ENCODE results near the gene JPH4. TPM values are rescaled to one million over a fixed set of nuclear protein-coding genes. Genes with fewer than 3 reads are reported as not detected.

JPH4 gene
- total RNA-seq, 1 experiment from 2014 or later: 0.15 TPM

DNA sequence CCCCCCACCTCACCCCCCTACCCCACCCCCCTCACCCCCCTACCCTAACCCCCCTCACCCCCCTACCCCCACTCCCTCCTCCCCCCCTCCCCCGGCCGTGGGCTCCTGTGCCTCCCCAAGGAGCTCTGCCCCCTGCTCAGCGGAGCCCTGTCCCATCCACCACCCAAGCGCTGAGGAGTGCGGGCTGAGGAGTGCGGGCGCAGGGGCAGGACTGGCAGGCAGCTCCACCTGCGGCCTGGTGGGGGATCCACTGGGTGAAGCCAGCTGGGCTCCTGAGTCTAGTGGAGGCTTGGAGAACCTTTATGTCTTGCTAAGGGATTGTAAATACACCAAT is 2.3 kb upstream of the JPH4 start:
- Histone ChIP-seq H3K36me3 (ENCODE audit: control insufficient read depth in 1 of 2, insufficient read depth in 2 of 2, low read length in 2 of 2) (no peaks in the 10 kb centered on the region), H3K9me3 (ENCODE audit: control insufficient read depth in 1 of 2, insufficient read depth in 1 of 2, low read depth in 1 of 2, low read length in 2 of 2) (no peaks in the 10 kb centered on the region), H3K27me3 (ENCODE audit: insufficient read depth, low read length) (no peaks in the 10 kb centered on the region), H3K4me3 (replicated peaks in 1 of 2; ENCODE audit: low read depth in 1 of 2, low read length in 2 of 2) (no peak overlapping the region), H2AFZ (ENCODE audit: low read depth, low read length, poor library complexity, severe bottlenecking) (no peak overlapping the region), H3K79me2 (ENCODE audit: insufficient read depth, low read length) (no peaks in the 10 kb centered on the region), H3K27ac (ENCODE audit: low read depth, low read length) (no peak overlapping the region), H4K20me1 (ENCODE audit: insufficient read depth) (no peaks in the 10 kb centered on the region), H3K4me1 (ENCODE audit: control insufficient read depth in 1 of 2, insufficient read depth in 2 of 2, low read length in 2 of 2) (no peaks in the 10 kb centered on the region), H3K9ac (ENCODE audit: low read length) (no peak overlapping the region), H3K9me2 (ENCODE audit: insufficient read depth) (no peaks in the 10 kb centered on the region), H3K4me2 (ENCODE audit: low read length) (no peak overlapping the region)
- ChIA-PET RAD21 (ENCODE audit: low non-redundant PET in 1 of 2, low total read pairs in 2 of 2, uncharacterized antibody in 2 of 2, unreplicated experiment in 2 of 2) (no interaction called here), CTCF (interaction anchor here (1.1 to 1.2 kb wide), 2 partner anchors 8 to 12 kb away, joined by 3 to 5 read pairs; no protein-coding TSS in a partner anchor), POLR2A (no interaction called here)
- no TSS peak for BruUV-seq (replicated peaks)
- ATAC-seq: peak; percentile 56
- DNase-seq (ENCODE audit: low read depth, low spot score): peak; percentile 43
- TF ChIP-seq, protein P1, sequence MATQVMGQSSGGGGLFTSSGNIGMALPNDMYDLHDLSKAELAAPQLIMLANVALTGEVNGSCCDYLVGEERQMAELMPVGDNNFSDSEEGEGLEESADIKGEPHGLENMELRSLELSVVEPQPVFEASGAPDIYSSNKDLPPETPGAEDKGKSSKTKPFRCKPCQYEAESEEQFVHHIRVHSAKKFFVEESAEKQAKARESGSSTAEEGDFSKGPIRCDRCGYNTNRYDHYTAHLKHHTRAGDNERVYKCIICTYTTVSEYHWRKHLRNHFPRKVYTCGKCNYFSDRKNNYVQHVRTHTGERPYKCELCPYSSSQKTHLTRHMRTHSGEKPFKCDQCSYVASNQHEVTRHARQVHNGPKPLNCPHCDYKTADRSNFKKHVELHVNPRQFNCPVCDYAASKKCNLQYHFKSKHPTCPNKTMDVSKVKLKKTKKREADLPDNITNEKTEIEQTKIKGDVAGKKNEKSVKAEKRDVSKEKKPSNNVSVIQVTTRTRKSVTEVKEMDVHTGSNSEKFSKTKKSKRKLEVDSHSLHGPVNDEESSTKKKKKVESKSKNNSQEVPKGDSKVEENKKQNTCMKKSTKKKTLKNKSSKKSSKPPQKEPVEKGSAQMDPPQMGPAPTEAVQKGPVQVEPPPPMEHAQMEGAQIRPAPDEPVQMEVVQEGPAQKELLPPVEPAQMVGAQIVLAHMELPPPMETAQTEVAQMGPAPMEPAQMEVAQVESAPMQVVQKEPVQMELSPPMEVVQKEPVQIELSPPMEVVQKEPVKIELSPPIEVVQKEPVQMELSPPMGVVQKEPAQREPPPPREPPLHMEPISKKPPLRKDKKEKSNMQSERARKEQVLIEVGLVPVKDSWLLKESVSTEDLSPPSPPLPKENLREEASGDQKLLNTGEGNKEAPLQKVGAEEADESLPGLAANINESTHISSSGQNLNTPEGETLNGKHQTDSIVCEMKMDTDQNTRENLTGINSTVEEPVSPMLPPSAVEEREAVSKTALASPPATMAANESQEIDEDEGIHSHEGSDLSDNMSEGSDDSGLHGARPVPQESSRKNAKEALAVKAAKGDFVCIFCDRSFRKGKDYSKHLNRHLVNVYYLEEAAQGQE (IDR thresholded peaks at IDR 0.05; ENCODE audit: low read depth): no peak
- TF ChIP-seq, protein P2, sequence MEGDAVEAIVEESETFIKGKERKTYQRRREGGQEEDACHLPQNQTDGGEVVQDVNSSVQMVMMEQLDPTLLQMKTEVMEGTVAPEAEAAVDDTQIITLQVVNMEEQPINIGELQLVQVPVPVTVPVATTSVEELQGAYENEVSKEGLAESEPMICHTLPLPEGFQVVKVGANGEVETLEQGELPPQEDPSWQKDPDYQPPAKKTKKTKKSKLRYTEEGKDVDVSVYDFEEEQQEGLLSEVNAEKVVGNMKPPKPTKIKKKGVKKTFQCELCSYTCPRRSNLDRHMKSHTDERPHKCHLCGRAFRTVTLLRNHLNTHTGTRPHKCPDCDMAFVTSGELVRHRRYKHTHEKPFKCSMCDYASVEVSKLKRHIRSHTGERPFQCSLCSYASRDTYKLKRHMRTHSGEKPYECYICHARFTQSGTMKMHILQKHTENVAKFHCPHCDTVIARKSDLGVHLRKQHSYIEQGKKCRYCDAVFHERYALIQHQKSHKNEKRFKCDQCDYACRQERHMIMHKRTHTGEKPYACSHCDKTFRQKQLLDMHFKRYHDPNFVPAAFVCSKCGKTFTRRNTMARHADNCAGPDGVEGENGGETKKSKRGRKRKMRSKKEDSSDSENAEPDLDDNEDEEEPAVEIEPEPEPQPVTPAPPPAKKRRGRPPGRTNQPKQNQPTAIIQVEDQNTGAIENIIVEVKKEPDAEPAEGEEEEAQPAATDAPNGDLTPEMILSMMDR (IDR thresholded peaks at IDR 0.05 in 2 of 3, conservative IDR thresholded peaks at IDR 0.05 in 1 of 3; ENCODE audit: borderline replicate concordance in 1 of 3, insufficient read depth in 1 of 3, low read depth in 2 of 3, low read length in 2 of 3): 0 out of 6 replicates have a peak, but pooled peaks of 2 of the 3 experiments have one; percentile 8 to 9
- intact Hi-C loops (cut with micrococcal nuclease): no loop called here
